T-helper 9 cell (primary cell): ENCODE results near the gene SRD5A2.

Experiments
- DNase-seq: peaks from one replicate; pipeline ENCODE4 v3.0.0-alpha.2; 2020
- total RNA-seq, 2 donors: gene quantifications; one replicate each; lab custom pipeline; 2026; lab: John Stamatoyannopoulos, UW

Gene SRD5A2
- 0 reads per million in 2 donors for total RNA-seq

- DNase-seq = no peak
Observed at GRCh38 chr2:31580321-31581117, at the start of gene SRD5A2. SRD5A2 (minus strand) TSS chr2:31580938; CDS start chr2:31580900, 38 bp downstream.

DNA sequence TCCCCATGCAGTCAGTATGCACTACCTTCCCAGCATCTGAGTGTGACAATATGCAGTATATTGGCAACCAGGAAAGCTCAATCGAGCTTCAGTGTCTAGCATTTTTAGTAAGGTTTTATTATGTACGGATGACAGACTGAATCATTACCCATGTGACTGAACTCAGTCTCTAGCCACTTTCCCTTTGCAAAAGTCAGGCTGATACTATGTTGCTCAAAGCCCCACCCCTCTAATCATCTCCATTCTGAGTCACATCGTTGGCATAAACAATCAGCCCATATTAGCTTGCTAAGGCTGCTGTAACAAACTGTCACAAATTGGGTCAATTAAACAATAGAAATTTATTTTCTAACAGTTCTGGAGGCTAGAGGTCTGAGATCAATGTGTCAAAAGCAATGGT lies 25.8 kb upstream of the SRD5A2 start:
- DNase-seq = no peak

- no peak for DNase-seq
Observed at GRCh38 chr2:31598694-31599093, 18.0 kb upstream of the SRD5A2 start.

DNA sequence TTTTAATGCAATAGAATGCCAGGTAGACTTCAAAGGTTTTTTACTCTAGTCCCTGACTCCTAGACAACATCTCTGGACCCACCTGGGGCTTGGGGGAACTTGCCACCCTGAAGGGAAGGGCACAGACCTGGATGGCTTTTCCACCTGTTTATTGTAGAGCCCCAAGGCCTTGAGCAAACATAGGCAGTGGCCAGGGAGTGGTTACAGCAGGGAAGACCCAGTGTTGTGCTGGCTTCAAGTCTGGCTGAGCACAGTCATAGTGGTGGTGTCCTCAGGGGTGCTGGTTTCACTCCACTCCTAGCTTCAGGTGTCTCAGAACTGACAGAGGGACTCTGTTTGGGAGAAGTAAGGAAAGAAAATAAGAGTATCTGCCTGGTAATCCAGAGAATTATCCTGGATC lies 5.5 kb upstream of the SRD5A2 start:
- no peak for DNase-seq

DNA sequence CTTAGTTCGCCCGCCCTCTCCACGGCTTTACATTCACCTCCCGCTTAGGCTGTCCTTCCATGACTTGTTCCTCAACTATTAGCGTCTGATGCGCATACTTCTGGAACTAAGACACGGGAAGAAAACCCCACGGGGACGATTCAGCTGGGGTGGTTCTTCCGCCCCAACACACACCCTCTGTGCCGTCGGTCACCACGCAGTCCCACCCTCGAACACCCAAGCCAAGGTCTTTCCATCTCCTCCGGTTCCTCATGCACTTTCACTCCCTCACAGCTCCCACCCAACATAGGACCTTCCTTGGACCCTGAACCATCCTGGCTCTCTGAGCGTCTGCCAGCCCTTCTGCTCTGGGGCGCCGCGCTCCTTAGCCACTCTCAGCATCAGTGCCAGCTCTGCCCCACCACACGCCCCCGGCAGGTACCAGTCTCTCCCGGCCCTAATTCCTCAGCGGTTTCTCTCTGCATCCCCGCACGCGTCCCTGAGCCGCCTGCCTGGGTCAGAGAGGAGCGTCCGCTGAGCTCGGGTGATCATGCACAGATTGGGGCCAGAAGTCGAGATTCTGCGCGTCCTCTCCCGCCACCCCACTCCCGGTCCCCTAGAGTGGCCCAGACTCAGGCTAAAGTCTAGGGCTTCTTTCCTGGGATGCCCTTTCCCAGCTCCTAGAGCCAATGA lies 522 bp upstream of the SRD5A2 start:
- DNase-seq = no peak

DNA sequence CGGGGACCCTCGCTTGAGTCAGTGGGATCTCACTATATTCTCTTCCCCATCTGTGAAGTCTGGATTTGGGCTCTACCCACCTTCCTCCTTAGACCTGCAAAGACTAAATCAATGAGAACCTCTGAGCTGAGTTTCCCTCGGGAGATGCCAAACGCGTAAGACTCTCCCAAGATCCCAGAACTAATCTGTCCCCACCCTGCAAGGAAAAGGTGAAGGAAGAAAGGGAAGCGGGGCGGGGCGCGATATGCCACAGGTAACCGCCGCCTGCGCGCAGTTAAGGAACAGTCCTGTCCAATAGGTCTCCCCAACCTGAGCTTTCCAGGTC lies 780 bp downstream of the SRD5A2 start:
- DNase-seq = no peak

DNA sequence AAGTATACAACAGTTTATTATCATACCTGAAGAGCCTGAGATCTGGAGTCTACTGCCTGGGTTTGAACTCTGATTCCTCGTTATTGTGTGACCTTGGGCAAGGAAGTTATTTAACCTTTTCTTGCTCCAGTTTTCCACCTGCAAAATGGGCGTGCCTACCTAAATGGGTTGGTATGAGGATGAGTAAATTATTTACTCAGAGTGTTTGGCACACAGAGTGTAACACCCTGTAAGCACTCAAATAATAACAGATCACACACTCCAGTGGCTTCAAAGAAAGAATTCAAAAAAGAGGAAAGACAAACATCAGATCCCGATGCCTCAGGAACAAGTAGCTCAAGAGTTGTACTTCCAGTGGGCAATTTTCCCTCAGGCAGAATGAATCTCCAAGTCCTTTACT lies 2.4 kb downstream of the SRD5A2 start:
- DNase-seq = no peak

GRCh38 chr2:31577143-31577542 lies 3.6 kb downstream of the SRD5A2 start:
- DNase-seq = no peak

- DNase-seq = no peak
Observed at GRCh38 chr2:31568585-31569201, 12.0 kb downstream of the SRD5A2 start.

DNA sequence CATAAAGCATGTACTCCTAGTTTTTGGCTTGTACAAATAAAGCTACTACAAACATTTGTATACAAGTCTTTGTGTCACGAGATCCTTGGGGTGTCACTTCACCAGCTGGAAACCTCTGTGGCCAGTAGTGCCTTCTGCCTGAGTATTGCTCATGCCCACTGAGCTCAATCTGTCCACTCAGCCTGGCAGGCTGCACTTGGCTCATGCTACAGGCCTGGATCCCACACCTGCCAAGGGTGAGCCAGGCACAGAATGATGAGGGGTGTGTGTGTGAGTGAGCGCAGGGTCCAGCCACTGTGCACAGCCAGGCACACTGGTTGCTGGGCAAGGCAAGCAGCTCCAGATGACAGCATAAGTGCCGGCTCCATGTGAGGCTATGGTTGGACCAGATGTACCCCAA lies 13.1 kb downstream of the SRD5A2 start:
- DNase-seq = no peak

- DNase-seq = no peak
Observed at GRCh38 chr2:31563273-31563839, 17.4 kb downstream of the SRD5A2 start.

- DNase-seq = no peak
Observed at GRCh38 chr2:31561823-31562222, 18.9 kb downstream of the SRD5A2 start.

DNA sequence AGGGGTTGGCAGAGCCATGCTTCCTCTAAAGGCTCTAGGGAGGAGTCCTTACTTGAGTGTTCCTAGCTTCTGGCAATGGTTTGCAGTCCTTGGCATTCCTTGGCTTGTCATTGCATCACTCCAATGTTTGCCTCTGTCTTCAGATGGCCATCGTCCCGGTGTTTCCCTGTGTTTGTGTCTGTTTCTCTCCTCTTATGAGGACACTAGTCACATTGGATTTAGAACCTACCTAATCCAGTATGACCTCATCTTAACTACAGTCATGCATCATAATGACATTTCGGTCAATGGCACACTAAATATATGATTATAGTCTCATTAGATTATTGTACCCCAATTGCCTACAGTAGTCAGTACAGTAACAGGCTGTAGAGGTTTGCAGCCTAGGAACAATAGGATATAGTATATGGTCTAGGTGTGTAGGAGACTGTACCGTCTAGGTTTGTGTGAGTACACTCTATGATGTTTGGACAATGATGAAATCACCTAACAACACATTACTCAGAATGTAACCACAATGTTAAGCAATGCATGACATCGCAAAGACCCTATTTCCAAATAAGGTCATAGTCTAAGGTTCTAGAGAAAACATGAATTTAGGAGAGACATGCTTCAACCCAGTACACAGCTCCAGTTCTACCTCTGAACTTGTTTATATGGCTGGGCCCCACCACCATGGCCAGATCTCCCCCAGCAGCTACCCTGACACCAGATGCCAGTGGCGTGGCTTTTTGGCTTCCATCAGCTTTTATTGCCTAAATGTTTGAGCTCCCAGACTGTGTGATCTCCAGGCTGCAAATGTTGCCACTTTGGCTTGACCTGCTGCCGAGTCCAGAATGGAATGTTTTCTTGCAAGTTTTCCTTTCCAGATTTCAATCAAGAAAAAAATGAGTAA lies 22.1 kb downstream of the SRD5A2 start:
- no peak for DNase-seq

DNA sequence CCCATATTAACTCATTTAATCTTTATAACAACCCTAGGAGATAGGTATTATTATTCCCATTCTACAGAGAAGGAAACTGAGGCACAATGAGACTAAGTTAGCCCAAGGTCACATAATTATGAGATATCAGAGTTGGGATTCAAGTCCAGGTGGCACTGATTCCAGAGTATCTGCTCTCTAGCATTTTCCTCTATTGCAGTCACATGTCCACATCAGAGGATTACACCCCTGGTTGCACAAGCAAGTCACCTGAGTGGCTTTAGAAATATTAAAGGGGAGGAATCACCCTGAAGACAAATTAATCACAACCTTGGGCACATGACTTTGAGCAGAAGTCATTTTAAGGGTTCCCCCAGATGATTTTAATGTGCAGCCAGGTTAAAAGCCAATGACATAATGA lies 23.8 kb downstream of the SRD5A2 start:
- no peak for DNase-seq

- DNase-seq = no peak
Observed at GRCh38 chr2:31555967-31556706, 24.6 kb downstream of the SRD5A2 start.

- DNase-seq = no peak
Observed at GRCh38 chr2:31553362-31553761, 27.4 kb downstream of the SRD5A2 start.

- DNase-seq = no peak
Observed at GRCh38 chr2:31547485-31547884, 33.3 kb downstream of the SRD5A2 start.

DNA sequence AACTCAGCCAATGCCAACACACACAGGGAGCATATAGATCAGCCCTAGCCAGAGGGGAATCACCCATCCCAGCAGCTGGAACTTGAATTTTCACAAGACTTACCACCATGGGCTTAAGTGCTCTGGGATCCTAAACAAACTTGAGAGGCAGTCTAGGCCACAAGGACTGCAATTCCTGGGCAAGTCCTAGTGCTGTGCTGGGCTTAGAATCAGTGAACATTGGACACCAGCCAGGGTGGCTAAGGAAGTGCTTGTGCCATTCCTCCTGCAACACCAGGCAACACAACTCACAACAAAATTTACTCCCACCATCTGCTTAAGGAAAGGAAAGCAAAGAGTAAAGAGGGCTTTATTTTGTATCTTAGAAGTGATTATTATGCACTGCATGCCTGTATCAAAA lies 38.9 kb downstream of the SRD5A2 start:
- DNase-seq = no peak

DNA sequence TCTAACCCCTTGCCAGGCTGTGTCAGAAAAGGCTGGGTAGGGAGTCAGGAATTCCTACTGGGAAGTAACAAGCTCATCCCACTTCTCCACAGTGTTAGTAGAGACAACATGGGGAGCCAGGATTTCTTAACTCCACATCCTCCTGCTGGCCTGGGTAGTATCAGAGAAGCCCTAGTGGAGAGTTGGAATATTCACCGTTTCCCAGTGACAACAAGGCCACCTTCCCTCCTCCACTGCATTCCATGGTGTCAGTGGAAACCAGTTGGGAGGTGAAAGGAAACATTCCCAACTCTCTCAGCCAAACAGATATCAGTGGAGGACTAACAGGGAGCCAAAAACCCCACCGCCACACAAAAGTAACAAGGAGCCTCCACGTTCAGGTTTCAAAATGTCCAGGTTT lies 41.2 kb downstream of the SRD5A2 start:
- no peak for DNase-seq

GRCh38 chr2:31535768-31536167 lies 45.0 kb downstream of the SRD5A2 start:
- DNase-seq = no peak

DNA sequence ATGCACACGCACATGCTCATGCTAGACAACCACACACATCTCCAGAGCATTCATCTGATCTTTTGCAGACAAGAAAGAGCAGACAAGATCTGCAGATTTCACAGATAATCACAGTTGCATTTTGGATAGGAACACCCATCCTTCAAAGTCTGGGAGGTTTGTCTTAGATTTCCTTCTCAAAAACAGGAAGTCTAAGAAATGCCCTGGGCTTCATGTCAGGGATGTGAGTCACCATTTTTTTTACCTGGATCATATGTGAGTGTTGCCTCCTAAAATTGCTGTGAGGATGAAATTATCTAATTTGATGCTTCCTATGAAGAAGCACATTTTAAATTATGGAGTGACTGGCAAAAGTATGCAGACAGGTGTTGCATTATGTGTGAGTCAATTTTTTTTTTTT lies 46.1 kb downstream of the SRD5A2 start:
- no peak for DNase-seq

DNA sequence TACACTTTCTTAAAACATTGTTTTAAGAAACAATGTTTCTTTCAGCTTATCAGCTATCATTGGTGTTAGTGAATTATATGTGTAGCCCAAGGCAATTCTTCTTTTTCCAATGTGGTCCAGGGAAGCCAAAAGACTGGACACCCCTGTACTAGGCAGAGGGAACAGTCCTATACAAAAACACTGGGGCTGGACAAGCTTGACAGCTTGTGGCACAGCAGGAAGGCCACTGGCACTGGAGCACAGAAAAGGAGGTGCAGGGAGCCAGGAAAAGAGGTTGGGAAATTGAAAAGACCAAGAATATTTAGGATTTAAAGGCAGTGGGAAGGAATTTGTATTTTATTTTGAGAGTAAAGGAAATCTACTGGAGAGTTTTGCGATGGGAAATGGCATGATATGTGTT lies 47.7 kb downstream of the SRD5A2 start:
- DNase-seq = no peak
